NCI-H345 treated with DMSO at 0.1 percent for 48 hours (cell line): ENCODE data around the gene RGS2.

ENCODE experiments used
- DNase-seq: peaks from one replicate; lab custom pipeline; 2025; ENCODE audit not compliant: unreplicated experiment; lab: John Stamatoyannopoulos, UW

Gene RGS2

GRCh38 chr1:192795916-192796618 lies 12.8 kb upstream of the RGS2 start:
- no peak for DNase-seq

- no peak for DNase-seq
Observed at GRCh38 chr1:192797143-192797542, 11.7 kb upstream of the RGS2 start.

GRCh38 chr1:192797891-192798290 lies 10.9 kb upstream of the RGS2 start:
- DNase-seq = no peak

- no peak for DNase-seq
Observed at GRCh38 chr1:192801451-192801850, 7.4 kb upstream of the RGS2 start.

- DNase-seq = no peak
Observed at GRCh38 chr1:192802406-192802805, 6.4 kb upstream of the RGS2 start.

GRCh38 chr1:192803501-192803900 lies 5.3 kb upstream of the RGS2 start:
- DNase-seq = no peak

- peak; percentile 22 for DNase-seq
Observed at GRCh38 chr1:192805832-192806323, 3.0 kb upstream of the RGS2 start.

- no peak for DNase-seq
Observed at GRCh38 chr1:192807211-192808162, 1.4 kb upstream of the RGS2 start.

- DNase-seq = no peak
Observed at GRCh38 chr1:192808163-192808517, 699 bp upstream of the RGS2 start.

GRCh38 chr1:192809307-192810252 lies 741 bp downstream of the RGS2 start:
- DNase-seq = peak; percentile 62

- no peak for DNase-seq
Observed at GRCh38 chr1:192810253-192810880, 1.5 kb downstream of the RGS2 start.

GRCh38 chr1:192811006-192811405 lies 2.2 kb downstream of the RGS2 start:
- no peak for DNase-seq

GRCh38 chr1:192811594-192812239 lies 2.9 kb downstream of the RGS2 start:
- no peak for DNase-seq

- DNase-seq = no peak
Observed at GRCh38 chr1:192812420-192813209, 3.8 kb downstream of the RGS2 start.

- DNase-seq = no peak
Observed at GRCh38 chr1:192814805-192815204, 6.0 kb downstream of the RGS2 start.

- DNase-seq = no peak
Observed at GRCh38 chr1:192817246-192817645, 8.4 kb downstream of the RGS2 start.

- DNase-seq = no peak
Observed at GRCh38 chr1:192821296-192821695, 12.5 kb downstream of the RGS2 start.

- no peak for DNase-seq
Observed at GRCh38 chr1:192824511-192824910, 15.7 kb downstream of the RGS2 start.
